K562 (cell line): Measurements from ENCODE around the gene ATP6V0C. TPM values are rescaled to one million over a fixed set of nuclear protein-coding genes. Genes with fewer than 3 reads are reported as not detected.

Experiments
- EWSR1 ChIP-seq: fragments of 450-650 bp; IDR thresholded peaks from 2 replicates; pipeline ENCODE4 v1.6.1; 2018; ENCODE audit warnings: borderline replicate concordance, mild to moderate bottlenecking, low read depth, moderate library complexity; ENCODE audit not compliant: partially characterized antibody
- FOXJ2 ChIP-seq: fragments of 200-800 bp; sonication (Bioruptor generic); IDR thresholded peaks from 2 replicates; pipeline ENCODE4 v1.6.1; 2016; ENCODE audit warnings: missing genetic modification characterization, missing compliant biosample characterization
- ILF3 ChIP-seq: fragments of 450-650 bp; IDR thresholded peaks from 2 replicates; pipeline ENCODE4 v1.6.1; 2018; ENCODE audit warnings: antibody characterized with exemption, mild to moderate bottlenecking, moderate library complexity, borderline replicate concordance
- MAZ ChIP-seq, 2 experiments: fragments of 450-650 bp in 1 of 2; sonication (generic) in 1 of 2; formaldehyde crosslinking; IDR thresholded peaks in 1 of 2; conservative IDR thresholded peaks in 1 of 2; 2 replicates each; pipeline versions ENCODE4 v1.4.0 to v1.5.0; 2020; ENCODE audit warnings: mild to moderate bottlenecking in 1 of 2, missing genetic modification reagents in 1 of 2
- NCOA2 ChIP-seq, 2 experiments: fragments of 450-650 bp; IDR thresholded peaks; 2 replicates each; pipeline ENCODE4 v1.6.1; 2018; ENCODE audit warnings: mild to moderate bottlenecking in 2 of 2, moderate library complexity in 1 of 2; ENCODE audit not compliant: partially characterized antibody in 2 of 2
- NFE2 ChIP-seq: IDR thresholded peaks from 2 replicates; pipeline ENCODE4 v1.6.1; 2014; ENCODE audit warnings: antibody characterized with exemption, low read depth
- PCBP1 ChIP-seq: fragments of 200-400 bp; formaldehyde crosslinking; IDR thresholded peaks from 2 replicates; pipeline ENCODE4 v1.6.1; 2018; ENCODE audit warnings: mild to moderate bottlenecking, low read depth, low read length; ENCODE audit not compliant: poor library complexity, severe bottlenecking
- PML ChIP-seq: IDR thresholded peaks from 2 replicates; pipeline ENCODE4 v1.6.1; 2012; ENCODE audit warnings: low read length, inconsistent platforms
- POLR2G ChIP-seq: fragments of 200-400 bp; formaldehyde crosslinking; IDR thresholded peaks from 2 replicates; pipeline ENCODE4 v1.6.1; 2017; ENCODE audit warnings: low read depth, mild to moderate bottlenecking, antibody characterized with exemption, low read length, moderate library complexity
- RBM22 ChIP-seq: fragments of 200-400 bp; formaldehyde crosslinking; IDR thresholded peaks from 2 replicates; pipeline ENCODE4 v1.6.1; 2018; ENCODE audit warnings: low read length, low read depth; ENCODE audit not compliant: poor library complexity, severe bottlenecking
- RHOXF2B ChIP-seq: fragments of 250-450 bp; sonication (Bioruptor Pico); conservative IDR thresholded peaks from 2 replicates; pipeline ENCODE4 v1.5.1; 2021
- SMAD3 ChIP-seq: fragments of 450-650 bp; formaldehyde crosslinking; conservative IDR thresholded peaks from 2 replicates; pipeline ENCODE4 v1.4.0; 2020; ENCODE audit warnings: mild to moderate bottlenecking
- TCFL5 ChIP-seq: fragments of 250-450 bp; sonication (Bioruptor Pico); conservative IDR thresholded peaks from 2 replicates; pipeline ENCODE4 v1.6.1; 2021; ENCODE audit warnings: mild to moderate bottlenecking, moderate library complexity, matching md5 sums
- ZBTB1 ChIP-seq: sonication (generic); formaldehyde crosslinking; IDR thresholded peaks from 2 replicates; pipeline ENCODE4 v1.8.1; 2023; ENCODE audit warnings: missing genetic modification reagents, low read depth, mild to moderate bottlenecking, borderline replicate concordance
- ZBTB33 ChIP-seq: sonication (generic); formaldehyde crosslinking; IDR thresholded peaks from 2 replicates; pipeline ENCODE4 v1.8.1; 2023; ENCODE audit warnings: mild to moderate bottlenecking, missing genetic modification reagents
- ZNF217 ChIP-seq: sonication (generic); formaldehyde crosslinking; IDR thresholded peaks from 2 replicates; pipeline ENCODE4 v1.8.0; 2022; ENCODE audit warnings: mild to moderate bottlenecking, missing genetic modification reagents
- ZNF717 ChIP-seq: fragments of 250-450 bp; sonication (Bioruptor Pico); IDR thresholded peaks from 2 replicates; pipeline ENCODE4 v1.5.0; 2021
- ZNF76 ChIP-seq: fragments of 250-450 bp; sonication (Bioruptor Pico); IDR thresholded peaks from 2 replicates; pipeline ENCODE4 v1.4.0; 2020; ENCODE audit warnings: mild to moderate bottlenecking, moderate library complexity, borderline replicate concordance
- ZNF785 ChIP-seq: fragments of 250-450 bp; sonication (Bioruptor Pico); IDR thresholded peaks from 2 replicates; pipeline ENCODE4 v1.4.0; 2020; ENCODE audit warnings: mild to moderate bottlenecking
- polyA plus RNA-seq, 8 experiments: library from polyadenylated mRNA; depleted of rRNA in 4 of 8; stranded (reverse) in 5 of 8; unstranded in 3 of 8; fragments of >200 nt; fragmentation: Nextera tagmentation in 2 of 8; fragmentation: Illumina TruSeq in 1 of 8; extraction: Ambion mirVana in 2 of 8; extraction: Trizol in 1 of 8; gene quantifications; 2 replicates each; pipeline versions ENCODE4 v1.2.1 to v1.2.3, GENCODE V29; 2011 to 2014; ENCODE audit warnings: inconsistent platforms in 1 of 8, missing spikeins in 1 of 8
- total RNA-seq, 7 experiments: library from RNA; depleted of rRNA in 6 of 7; stranded (reverse); fragments of >200 nt in 6 of 7; fragmentation: Illumina TruSeq in 2 of 7; extraction: Trizol in 2 of 7; gene quantifications; 2 replicates each; pipeline versions ENCODE4 v1.2.1 to v1.2.3, GENCODE V29; 2011 to 2021; ENCODE audit warnings: low replicate concordance in 1 of 7
- TF ChIP-seq, protein P1 (sequence below): fragments of 250-450 bp; sonication (Bioruptor Pico); IDR thresholded peaks from 2 replicates; pipeline ENCODE4 v1.8.0; 2022; ENCODE audit warnings: inconsistent platforms, mild to moderate bottlenecking, moderate library complexity, borderline replicate concordance
- TF ChIP-seq, protein P2 (sequence below): fragments of 250-450 bp; sonication (Bioruptor Pico); IDR thresholded peaks from 2 replicates; pipeline ENCODE4 v1.8.0; 2022; ENCODE audit warnings: moderate library complexity, mild to moderate bottlenecking, inconsistent platforms
- TF ChIP-seq, protein P3 (sequence below): fragments of 450-650 bp; formaldehyde crosslinking; IDR thresholded peaks from 2 replicates; pipeline ENCODE4 v1.4.0; 2022; ENCODE audit warnings: missing genetic modification characterization

ATP6V0C gene
- total and polyA plus RNA-seq, 9 of the 15 experiments (the other 6 are each of a cell fraction or from before 2014, with no cell fraction given): 2.9 to 228 (median 22.7) TPM

GRCh38 chr16:2468233-2468724 is 45.5 kb upstream of the ATP6V0C start (continued):
- no peak for TF ChIP-seq MAZ (CRISPR knock-in tag; conservative IDR thresholded peaks at IDR 0.05 in 1 of 2, IDR thresholded peaks at IDR 0.05 in 1 of 2)
- TF ChIP-seq ZNF217: no peak
- TF ChIP-seq NFE2: no peak
- no peak for TF ChIP-seq SMAD3 (CRISPR knock-in tag)
- no peak for TF ChIP-seq ZNF76 (CRISPR knock-in tag)
- TF ChIP-seq, protein P1, sequence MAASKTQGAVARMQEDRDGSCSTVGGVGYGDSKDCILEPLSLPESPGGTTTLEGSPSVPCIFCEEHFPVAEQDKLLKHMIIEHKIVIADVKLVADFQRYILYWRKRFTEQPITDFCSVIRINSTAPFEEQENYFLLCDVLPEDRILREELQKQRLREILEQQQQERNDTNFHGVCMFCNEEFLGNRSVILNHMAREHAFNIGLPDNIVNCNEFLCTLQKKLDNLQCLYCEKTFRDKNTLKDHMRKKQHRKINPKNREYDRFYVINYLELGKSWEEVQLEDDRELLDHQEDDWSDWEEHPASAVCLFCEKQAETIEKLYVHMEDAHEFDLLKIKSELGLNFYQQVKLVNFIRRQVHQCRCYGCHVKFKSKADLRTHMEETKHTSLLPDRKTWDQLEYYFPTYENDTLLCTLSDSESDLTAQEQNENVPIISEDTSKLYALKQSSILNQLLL (CRISPR knock-in tag): no peak
- TF ChIP-seq ZNF785 (CRISPR knock-in tag): no peak
- TF ChIP-seq POLR2G: peak; percentile 64
- TF ChIP-seq, protein P2, sequence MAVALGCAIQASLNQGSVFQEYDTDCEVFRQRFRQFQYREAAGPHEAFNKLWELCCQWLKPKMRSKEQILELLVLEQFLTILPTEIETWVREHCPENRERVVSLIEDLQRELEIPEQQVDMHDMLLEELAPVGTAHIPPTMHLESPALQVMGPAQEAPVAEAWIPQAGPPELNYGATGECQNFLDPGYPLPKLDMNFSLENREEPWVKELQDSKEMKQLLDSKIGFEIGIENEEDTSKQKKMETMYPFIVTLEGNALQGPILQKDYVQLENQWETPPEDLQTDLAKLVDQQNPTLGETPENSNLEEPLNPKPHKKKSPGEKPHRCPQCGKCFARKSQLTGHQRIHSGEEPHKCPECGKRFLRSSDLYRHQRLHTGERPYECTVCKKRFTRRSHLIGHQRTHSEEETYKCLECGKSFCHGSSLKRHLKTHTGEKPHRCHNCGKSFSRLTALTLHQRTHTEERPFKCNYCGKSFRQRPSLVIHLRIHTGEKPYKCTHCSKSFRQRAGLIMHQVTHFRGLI (CRISPR knock-in tag): no peak
- no peak for TF ChIP-seq RHOXF2B
- no peak for TF ChIP-seq ZNF717 (CRISPR knock-in tag)
- TF ChIP-seq FOXJ2: no peak
- no peak for TF ChIP-seq ILF3
- TF ChIP-seq PCBP1: peak; percentile 24
- peak; percentile 44 for TF ChIP-seq RBM22
- no peak for TF ChIP-seq NCOA2 (IDR thresholded peaks at IDR 0.05; ENCODE audit: partially characterized antibody in 2 of 2)
- no peak for TF ChIP-seq PML
- peak; percentile 83 for TF ChIP-seq ZBTB33 (CRISPR knock-in tag)
- no peak for TF ChIP-seq TCFL5 (CRISPR knock-in tag)
- no peak for TF ChIP-seq ZBTB1
- TF ChIP-seq, protein P3, sequence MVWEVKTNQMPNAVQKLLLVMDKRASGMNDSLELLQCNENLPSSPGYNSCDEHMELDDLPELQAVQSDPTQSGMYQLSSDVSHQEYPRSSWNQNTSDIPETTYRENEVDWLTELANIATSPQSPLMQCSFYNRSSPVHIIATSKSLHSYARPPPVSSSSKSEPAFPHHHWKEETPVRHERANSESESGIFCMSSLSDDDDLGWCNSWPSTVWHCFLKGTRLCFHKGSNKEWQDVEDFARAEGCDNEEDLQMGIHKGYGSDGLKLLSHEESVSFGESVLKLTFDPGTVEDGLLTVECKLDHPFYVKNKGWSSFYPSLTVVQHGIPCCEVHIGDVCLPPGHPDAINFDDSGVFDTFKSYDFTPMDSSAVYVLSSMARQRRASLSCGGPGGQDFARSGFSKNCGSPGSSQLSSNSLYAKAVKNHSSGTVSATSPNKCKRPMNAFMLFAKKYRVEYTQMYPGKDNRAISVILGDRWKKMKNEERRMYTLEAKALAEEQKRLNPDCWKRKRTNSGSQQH: no peak
- no peak for TF ChIP-seq EWSR1
